ENCODE results near the gene ANKUB1.

- TF ChIP-seq CTCF (IDR thresholded peaks at IDR 0.05 in 4 of 5, conservative IDR thresholded peaks at IDR 0.05 in 1 of 5) (no peak), POLR2A (IDR thresholded peaks at IDR 0.05) (no peak)
These were observed 11.1 kb downstream of the ANKUB1 start for GRCh38 chr3:149781211-149781610.

Data from gastrocnemius medialis (tissue), 4 donors.